Left colon (tissue), 2 donors: ENCODE data around the gene ADGRF3. TPM values are rescaled to one million over a fixed set of nuclear protein-coding genes. Genes with fewer than 3 reads are reported as not detected.
A peak's percentile ranks its signal among the peaks of the same experiment; 100 is the strongest.
"Not testable (repeated sequence)": the region's sequence is repeated elsewhere in the genome, so short reads cannot be mapped to it uniquely, and the experiment has no call there.

Experiments
- ATAC-seq: fragments of 200-7000 bp; cut with Tn5 transposase; one replicate; pipeline ENCODE4 v1.9.1; 2020; ENCODE audit warnings: mild to moderate bottlenecking, moderate library complexity
- DNase-seq, 2 donors: peaks; one replicate each; pipeline ENCODE4 v3.0.0-alpha.2; 2020
- intact Hi-C, 2 donors: fragments of 100-400 bp; cut with DNase I in 1 of 2; cut with micrococcal nuclease in 1 of 2; formaldehyde crosslinking; loops; one replicate each; pipeline versions ENCODE4 v1.11.2 to v1.14.0; 2022; cut with DNase I, micrococcal nuclease
- total RNA-seq, 2 donors: library from RNA; stranded (reverse); fragmentation: NEBNext Ultra II Directional; extraction: Animal tissue kit (Norgen Biotek cat#: 25700); gene quantifications; one replicate each; pipeline ENCODE4 v1.2.1, GENCODE V29; 2021
- donor health status: DM: no; HTN: no; CAD: no.
- donor health status: DM: yes; HTN: yes; CAD: no.

Gene ADGRF3
- total RNA-seq, 2 donors from 2014 or later, result 0.34 to 0.49 TPM

- no peak for ATAC-seq
- intact Hi-C loops, result no loop called here
- DNase-seq, result no peak
Observed at GRCh38 chr2:26292646-26293045, 53.9 kb downstream of the ADGRF3 start.

GRCh38 chr2:26290001-26290400, 56.6 kb downstream of the ADGRF3 start:
- intact Hi-C loops, result no loop called here
- ATAC-seq, result no peak
- no peak for DNase-seq

DNA sequence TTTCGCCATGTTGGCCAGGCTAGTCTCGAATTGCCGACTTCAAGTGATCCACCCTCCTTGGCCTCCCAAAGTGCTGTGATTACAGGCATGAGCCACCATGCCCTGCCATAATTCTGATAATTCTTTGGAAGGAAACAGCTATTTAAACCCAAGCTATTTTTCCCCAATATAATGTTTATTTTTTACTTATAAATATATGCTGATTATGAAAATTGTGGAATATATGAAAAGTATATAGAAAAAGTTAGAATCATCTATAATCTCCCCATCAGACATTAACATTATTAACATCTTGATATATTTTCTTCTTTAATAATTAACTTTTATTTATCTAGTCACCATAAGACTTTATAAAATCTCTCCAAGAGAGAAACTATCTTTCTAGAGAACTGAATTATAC, 60.7 kb downstream of the ADGRF3 start:
- intact Hi-C loops, result no loop called here
- no peak for ATAC-seq
- DNase-seq, result no peak

GRCh38 chr2:26284132-26284531, 62.5 kb downstream of the ADGRF3 start:
- DNase-seq, result no peak
- intact Hi-C loops, result no loop called here
- no peak for ATAC-seq

DNA sequence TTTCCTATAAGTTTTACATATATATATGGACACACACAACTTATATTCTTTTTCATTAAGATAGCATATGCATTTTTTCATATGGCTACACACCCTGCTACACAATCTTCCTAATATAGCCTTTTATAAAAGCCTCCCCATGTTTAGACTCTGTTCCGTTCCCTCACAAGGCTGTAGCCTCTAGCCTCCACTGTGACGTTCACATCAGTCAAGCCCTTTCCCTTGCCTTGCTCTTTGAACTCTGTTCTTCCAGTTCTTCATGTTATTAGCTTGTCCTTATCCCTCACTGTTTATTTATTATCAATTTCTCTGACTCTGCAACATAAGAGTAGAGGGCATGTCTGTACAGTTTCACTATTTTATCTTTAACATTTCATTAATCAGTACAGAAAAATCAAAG, 63.0 kb downstream of the ADGRF3 start:
- DNase-seq, result no peak
- intact Hi-C loops, result no loop called here
- ATAC-seq, result no peak

DNA sequence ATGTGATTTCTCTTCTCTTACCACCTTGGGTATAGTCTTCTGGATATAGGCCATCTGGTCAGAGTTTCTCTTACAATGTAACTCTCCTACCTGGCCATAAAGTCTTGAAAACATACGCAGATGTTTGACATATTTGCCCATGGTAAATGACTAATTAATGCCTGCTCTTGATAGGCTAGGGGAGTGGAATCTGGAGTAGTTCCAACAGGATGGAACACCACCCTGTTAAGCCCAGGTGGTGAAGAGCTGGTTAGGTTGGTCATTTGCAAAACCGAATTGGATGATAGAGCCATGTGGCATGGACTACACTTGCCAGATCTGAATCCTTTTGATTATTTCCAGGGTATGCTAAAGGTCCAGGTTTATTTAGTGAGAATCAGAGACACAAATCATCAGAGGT, 65.4 kb downstream of the ADGRF3 start:
- intact Hi-C loops, result no loop called here
- no peak for DNase-seq
- peak; percentile 76 for ATAC-seq

- intact Hi-C loops, result no loop called here
- DNase-seq (no peak), ATAC-seq (no peak)
Observed at GRCh38 chr2:26279886-26280285, 66.7 kb downstream of the ADGRF3 start.

DNA sequence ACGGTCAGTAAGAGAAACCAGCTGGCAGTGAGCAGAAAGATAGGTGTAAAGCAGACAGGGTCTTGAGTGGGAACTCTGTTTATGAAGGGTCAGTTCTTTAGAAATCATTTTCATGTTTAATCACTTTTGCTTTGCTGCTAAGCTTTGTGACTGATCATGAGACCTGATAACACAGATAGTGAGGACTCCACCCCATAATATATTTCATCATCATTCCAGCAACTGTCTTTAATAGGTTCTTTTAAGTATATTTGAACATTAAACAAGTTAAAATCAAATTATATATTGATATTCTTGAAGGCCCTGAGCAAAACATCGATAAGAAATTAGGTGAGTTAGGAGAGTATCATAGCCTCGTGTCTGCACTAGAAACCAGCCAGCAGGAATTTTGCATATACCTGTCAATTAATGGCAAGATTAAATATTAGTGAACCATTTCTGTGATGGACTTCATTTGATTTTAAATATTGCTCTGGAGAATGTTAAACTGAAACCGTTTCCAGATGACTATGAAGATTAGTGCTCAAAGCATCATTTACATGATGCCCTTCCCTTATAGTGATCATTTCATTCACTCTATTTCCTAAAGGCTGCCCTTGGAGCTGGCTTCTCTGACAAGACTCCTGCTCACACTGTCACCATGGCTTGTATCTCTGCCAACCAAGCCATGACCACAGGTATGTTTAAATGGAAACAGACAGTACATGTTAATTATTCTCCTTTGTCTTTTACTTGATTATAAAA, 69.9 kb downstream of the ADGRF3 start:
- intact Hi-C loops, result no loop called here
- no peak for DNase-seq

DNA sequence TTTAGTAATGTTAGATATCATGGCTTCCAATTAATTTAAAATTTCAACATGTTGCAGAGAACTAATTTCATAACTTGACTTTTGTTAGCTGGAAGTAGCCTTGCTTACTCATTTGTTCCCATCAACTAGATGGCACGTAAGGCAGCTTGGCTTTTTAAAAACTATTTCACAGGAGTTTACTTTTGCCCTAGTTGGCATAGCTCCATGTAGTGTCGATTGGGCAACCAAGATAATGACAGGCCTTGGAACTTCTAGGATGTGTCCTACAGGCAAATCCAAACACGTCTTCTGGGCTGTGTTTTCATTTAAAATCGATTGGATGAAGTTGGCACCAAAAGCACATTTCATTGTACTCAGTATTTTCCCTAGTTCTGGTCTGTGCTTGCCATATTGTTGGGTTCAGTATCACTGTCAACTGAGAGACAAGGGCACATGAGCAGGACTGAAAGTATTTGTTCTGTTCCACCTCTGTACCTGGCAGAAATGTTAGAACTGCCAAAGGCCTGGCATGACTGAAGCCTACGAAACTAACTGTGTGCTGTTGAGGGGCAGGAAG, 72.5 kb downstream of the ADGRF3 start:
- intact Hi-C loops, result no loop called here
- ATAC-seq (peak; percentile 80), DNase-seq (peak in 1 of 2 donors; percentile 49)

More for the DNA sequence above, 69.9 kb downstream of the ADGRF3 start:
- ATAC-seq, result no peak

- DNase-seq (no peak), ATAC-seq (peak; percentile 46)
- intact Hi-C loops, result no loop called here
Observed at GRCh38 chr2:26273501-26273900, 73.1 kb downstream of the ADGRF3 start.

DNA sequence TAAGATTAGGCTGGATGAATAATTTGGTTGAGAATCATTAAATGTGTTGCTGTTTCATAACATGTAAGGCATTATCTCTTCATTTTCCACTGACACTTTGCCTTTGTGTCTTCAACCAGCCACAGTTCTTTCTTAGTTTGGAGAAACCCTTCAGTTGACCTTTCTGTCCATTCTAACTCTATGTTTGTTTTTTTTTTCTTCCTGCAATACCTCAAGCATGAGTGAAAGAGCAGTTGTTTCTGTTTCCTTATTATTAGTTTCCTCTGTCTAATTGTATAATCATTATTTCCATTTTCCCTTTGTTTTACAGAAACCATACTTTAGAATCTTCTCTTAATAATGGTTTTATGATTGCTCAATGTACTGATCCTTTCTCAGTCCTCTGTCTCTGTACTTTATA, 76.2 kb downstream of the ADGRF3 start:
- intact Hi-C loops, result no loop called here
- DNase-seq (no peak), ATAC-seq (no peak)

DNA sequence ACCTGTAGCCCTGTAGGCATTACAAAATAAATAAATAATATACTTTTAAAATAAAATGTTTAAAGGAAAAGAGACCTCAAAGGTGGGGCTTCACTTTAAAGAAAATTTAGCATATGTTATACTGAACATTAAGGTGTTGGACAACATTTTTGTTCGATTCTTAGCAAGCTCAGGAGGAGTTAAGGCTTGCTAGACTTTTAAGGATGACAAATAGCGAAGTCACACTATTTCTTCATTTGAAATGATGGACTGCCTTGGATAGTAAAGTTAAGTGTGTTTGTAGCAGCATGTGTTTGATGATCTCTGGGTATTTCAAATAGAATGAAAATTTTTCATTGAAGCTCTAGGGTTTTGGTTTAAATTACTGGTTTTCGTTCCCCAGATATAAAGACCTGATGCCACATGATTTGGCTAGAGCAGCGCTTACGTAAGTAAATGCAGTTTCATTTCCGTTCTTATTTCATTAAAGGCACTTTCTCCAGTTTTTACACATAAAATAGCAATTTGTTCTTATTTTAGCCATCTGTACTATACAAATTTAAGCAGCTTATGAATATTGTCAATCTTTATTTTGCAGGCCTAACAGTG, 76.9 kb downstream of the ADGRF3 start:
- DNase-seq (no peak), ATAC-seq (no peak)
- intact Hi-C loops, result no loop called here

- intact Hi-C loops, ATAC-seq, DNase-seq: not testable (repeated sequence)
Observed at GRCh38 chr2:26268670-26269385, 77.8 kb downstream of the ADGRF3 start.

DNA sequence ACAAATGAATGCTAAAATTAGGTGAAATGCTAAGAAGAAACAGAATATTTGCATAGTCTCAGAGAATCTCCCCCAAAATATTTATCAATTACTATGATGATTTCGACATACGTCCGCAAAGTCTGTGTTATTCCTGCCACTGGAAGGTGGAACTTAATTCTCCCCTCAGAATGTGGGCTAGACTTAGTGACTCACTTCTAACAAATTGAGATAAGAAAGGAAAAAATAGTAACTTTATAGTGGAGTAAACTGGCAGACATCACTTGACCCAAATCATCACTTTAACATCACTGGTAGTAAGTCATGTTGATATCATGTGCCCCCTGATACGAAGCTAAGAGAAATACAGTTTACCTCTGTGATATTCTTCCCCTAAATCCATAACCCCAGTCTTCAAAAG, 78.4 kb downstream of the ADGRF3 start:
- DNase-seq, result no peak
- no peak for ATAC-seq

DNA sequence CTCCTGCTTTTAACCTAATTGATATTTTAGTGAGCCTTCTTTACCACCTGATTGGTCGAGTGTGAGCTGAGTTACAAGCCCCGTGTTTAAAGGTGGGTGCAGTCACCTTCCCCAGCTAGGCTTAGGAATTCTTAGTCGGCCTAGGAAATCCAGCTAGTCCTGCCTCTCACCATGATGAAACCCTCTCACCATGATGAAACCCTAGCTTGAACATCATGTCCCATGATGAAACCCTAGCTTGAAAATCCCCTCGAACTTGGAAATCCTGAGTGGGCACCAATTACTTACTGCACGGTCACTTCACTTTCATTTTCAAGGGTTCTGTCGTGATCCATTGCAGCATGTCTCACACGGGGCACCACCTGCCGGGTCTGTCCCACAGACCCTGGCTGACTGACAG, 87.8 kb downstream of the ADGRF3 start:
- DNase-seq, intact Hi-C loops, ATAC-seq: not testable (repeated sequence)

More for the DNA sequence above, 78.4 kb downstream of the ADGRF3 start:
- intact Hi-C loops, result no loop called here

Other genes starting within 250 kb of the ADGRF3 start
- 1 to 10 TPM; 2.7 to 7.4 TPM for gene GAREM2, start 173.7 kb downstream of the ADGRF3 start, total RNA-seq
- gene HADHA, start 102.2 kb downstream of the ADGRF3 start, total RNA-seq, result 100 to 1,000 TPM; 239 to 294 TPM
- 100 to 1,000 TPM; 166 to 180 TPM for gene HADHB, start 101.8 kb downstream of the ADGRF3 start, total RNA-seq
- gene SELENOI, start 646 bp downstream of the ADGRF3 start, total RNA-seq, result 10 to 100 TPM; 31.7 to 44.5 TPM
- gene DRC1, start 55.1 kb upstream of the ADGRF3 start, total RNA-seq, result not detected
- gene OTOF, start 131.3 kb upstream of the ADGRF3 start, total RNA-seq, result not detected